ENCODE measurements around the gene XRCC3.

The XRCC3 gene

DNA sequence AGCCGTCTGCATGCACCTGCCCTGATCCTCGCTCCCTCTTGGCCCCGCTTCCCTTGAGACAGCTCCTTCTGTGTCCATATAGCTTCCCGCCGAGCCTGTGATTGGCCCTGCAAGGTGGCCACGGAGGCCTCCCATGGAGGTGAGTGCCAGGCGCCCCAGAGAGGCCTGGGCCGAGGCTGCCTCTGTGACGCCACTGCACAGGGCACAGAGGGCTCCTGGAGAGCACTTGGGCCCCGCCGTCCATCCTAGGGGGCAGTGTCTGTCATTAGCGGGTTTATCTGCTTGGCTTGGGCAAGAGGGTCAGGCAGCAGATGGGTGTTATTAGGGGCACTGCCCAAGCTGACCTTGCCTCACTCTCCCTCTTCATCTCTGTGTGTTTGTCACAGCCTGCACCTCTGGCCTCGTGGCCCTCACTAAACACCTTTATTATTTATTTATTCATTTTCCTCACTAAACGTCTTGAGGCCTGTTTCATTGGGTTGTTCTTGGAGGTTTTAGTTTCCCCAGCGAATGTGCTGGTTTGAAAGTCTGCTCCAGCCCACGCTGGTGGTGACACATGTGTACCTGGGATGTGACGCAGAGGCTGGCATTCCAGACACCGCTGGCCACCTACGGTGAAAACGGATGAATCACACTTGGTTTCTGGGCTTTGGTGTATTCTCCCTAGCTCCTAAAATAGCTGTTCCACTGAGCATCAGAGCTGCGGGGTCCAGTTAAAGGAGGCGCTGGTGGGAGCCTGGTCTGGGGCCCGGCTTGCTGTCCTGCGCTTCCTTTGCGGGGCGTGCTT, 6.3 kb upstream of the XRCC3 start:
- TF ChIP-seq MYC (IDR thresholded peaks at IDR 0.05; ENCODE audit: low read depth, low read length): no peak
- DNase-seq (ENCODE audit: low read depth): no peak
- no peak overlapping the region for H3K4me3 ChIP-seq (ENCODE audit: low read depth, low read length)

DNA sequence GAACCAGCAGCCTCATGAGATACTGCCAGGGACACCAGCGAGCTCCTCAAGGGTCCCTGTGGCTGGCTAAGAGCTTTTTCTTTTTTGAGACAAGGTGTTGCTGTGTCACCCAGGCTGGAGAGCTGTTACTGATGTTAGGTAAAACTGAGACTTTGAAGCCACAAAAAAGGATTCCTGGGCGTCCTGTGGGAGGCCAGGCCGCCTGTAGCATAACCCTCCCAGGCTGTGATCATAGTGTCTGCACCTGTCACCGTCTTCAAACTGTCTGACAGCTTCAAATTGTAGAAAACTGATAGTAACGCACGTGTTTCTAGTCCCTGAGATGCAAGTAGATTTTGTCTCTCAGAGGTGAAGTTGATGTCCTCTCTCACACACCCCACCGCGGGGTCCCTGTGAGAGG, 4.5 kb upstream of the XRCC3 start:
- no peak for DNase-seq (ENCODE audit: low read depth)
- no peak overlapping the region for H3K4me3 ChIP-seq (ENCODE audit: low read depth, low read length)
- TF ChIP-seq MYC (IDR thresholded peaks at IDR 0.05; ENCODE audit: low read depth, low read length) (no peak), CTCF (IDR thresholded peaks at IDR 0.05; ENCODE audit: low read depth, low read length) (no peak)
- TF ChIP-seq, protein P1, sequence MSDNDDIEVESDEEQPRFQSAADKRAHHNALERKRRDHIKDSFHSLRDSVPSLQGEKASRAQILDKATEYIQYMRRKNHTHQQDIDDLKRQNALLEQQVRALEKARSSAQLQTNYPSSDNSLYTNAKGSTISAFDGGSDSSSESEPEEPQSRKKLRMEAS (IDR thresholded peaks at IDR 0.05; ENCODE audit: low read depth, low read length): no peak

DNA sequence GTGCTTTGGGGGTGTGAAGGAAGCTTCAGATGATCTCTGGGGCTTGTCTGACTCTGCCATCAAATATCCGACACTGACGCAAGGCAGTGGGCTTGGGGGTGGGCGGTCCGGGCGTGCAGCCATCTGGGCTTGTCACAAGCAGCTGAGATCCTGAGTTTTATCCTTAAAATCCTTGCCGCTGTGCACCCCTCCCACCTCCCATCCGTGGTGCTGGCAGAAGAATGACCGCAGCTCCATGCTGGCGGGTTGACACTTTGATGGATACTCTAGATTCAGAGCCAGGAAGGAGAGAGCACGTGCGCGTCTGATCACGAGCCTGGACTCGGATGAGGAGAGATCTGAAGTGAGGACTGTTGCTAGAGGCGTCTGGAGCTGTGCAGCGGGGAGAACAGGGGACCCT, 3.3 kb upstream of the XRCC3 start:
- no peak overlapping the region for H3K4me3 ChIP-seq (ENCODE audit: low read depth, low read length)
- no peak for DNase-seq (ENCODE audit: low read depth)
- TF ChIP-seq MYC (IDR thresholded peaks at IDR 0.05; ENCODE audit: low read depth, low read length): no peak
- no peak for TF ChIP-seq CTCF (IDR thresholded peaks at IDR 0.05; ENCODE audit: low read depth, low read length)
- TF ChIP-seq POLR2A (IDR thresholded peaks at IDR 0.05; ENCODE audit: extremely low read depth, insufficient read length): no peak
- TF ChIP-seq, protein P1 (IDR thresholded peaks at IDR 0.05; ENCODE audit: low read depth, low read length): no peak

DNA sequence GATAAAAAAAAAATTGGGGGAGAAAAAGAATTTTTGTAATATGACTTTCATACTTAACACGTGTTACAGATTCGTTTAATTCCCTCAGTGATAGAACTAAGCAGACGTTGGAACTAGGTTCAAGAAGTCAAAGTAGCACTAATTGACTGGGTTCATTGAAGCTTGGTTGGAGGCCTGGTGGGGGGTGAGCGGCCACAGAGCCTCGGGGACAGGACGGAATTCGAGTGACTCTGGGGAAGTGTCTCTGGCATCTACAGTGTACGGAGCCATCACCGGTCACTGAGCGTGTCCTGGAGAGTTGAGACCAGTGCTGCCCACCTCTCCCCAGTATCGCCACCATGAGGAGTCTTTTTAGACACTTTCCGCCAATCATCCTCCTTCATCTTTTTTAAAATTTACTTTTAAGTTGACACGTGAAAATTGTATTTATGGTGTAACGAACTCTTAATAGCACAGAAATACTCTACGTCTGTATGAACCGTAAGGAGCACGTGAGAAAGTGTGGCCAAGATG, 1.7 kb upstream of the XRCC3 start:
- no peak for DNase-seq (ENCODE audit: low read depth)
- peak overlapping the region; percentile 67 for H3K4me3 ChIP-seq (ENCODE audit: low read depth, low read length)
- no peak for TF ChIP-seq CTCF (IDR thresholded peaks at IDR 0.05; ENCODE audit: low read depth, low read length)
- no peak for TF ChIP-seq MYC (IDR thresholded peaks at IDR 0.05; ENCODE audit: low read depth, low read length)
- TF ChIP-seq POLR2A (IDR thresholded peaks at IDR 0.05; ENCODE audit: extremely low read depth, insufficient read length): no peak
- TF ChIP-seq, protein P1 (IDR thresholded peaks at IDR 0.05; ENCODE audit: low read depth, low read length): no peak

DNA sequence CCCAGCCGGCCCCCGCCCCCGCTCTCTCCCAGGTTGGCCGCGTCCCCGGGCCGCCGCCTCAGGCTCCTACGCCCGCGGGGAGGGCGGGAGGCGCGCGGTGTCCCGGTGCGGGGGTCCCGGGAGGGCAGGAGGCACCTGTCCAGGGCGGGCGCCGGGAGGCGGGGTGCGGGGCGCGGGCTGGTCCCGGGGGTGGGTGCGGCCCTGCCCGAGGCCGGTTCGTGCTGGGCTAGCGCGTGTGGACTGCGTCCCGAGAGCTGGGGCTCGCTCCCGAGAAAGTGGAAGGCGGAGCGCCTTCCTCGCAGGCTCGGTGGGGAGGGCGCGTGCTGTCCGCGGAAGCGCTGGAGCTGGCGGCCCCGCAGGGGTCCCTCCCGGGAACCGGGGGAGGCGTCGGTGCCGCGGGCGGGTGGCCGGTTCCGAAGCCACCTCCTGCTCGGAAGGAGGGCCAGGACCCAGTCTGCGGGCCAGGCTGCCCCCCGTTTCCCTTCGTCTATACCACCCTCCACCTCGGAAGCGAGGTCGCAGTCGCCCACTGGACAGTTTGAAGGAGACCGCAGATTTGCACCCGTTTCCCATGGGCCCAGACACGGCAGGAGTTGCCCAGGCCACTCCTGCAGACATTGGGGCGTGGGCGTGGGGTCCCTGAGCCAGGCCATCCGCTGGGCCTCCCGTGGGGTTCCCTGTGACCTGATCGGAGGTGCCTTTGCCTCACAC, 995 bp upstream of the XRCC3 start:
- peak overlapping the region; percentile 67 for H3K4me3 ChIP-seq (ENCODE audit: low read depth, low read length)
- no peak for TF ChIP-seq CTCF (IDR thresholded peaks at IDR 0.05; ENCODE audit: low read depth, low read length)
- TF ChIP-seq MYC (IDR thresholded peaks at IDR 0.05; ENCODE audit: low read depth, low read length): no peak
- TF ChIP-seq POLR2A (IDR thresholded peaks at IDR 0.05; ENCODE audit: extremely low read depth, insufficient read length): no peak
- TF ChIP-seq, protein P1 (IDR thresholded peaks at IDR 0.05; ENCODE audit: low read depth, low read length): no peak
- DNase-seq (ENCODE audit: low read depth): peak; percentile 46

DNA sequence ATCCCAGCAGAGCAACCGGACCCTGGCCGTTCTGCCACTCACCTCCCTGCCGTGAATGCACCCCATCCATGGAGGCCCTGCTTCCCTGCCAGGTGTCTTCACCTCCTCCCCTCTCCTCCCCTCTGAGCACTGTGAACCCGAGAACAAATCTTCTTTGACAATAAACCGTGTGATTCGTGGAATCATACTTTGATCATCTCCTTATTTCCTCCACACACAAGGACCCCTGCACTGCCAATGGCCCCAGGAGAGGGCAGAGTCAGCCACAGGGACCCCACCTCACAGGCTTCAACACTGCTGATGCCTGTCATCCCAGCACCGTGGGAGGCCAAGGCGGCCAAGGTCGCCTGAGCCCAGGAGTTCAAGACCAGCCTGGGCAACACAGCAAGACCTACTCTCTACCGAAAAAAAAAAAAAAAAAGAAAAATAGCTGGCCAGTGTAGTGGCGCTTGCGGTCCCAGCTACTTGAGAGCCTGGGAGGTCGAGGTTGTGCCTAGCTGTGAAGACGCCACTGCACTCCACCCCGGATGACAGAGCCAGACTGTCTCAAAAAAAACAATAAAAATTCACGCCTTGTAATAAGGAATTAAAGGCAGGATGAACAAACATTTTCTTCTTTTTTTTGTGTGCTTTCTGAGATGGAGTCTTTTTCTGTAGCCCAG, 1.1 kb downstream of the XRCC3 start:
- no peak for DNase-seq (ENCODE audit: low read depth)
- peak overlapping the region; percentile 76 for H3K4me3 ChIP-seq (ENCODE audit: low read depth, low read length)
- TF ChIP-seq, protein P1 (IDR thresholded peaks at IDR 0.05; ENCODE audit: low read depth, low read length): no peak
- TF ChIP-seq CTCF (IDR thresholded peaks at IDR 0.05; ENCODE audit: low read depth, low read length): no peak
- TF ChIP-seq MYC (IDR thresholded peaks at IDR 0.05; ENCODE audit: low read depth, low read length): no peak
- TF ChIP-seq POLR2A (IDR thresholded peaks at IDR 0.05; ENCODE audit: extremely low read depth, insufficient read length): no peak

Measured in NB4 (cell line).